ENCODE measurements around the gene ZNF627. TPM values are rescaled to one million over a fixed set of nuclear protein-coding genes. Genes with fewer than 3 reads are reported as not detected.
"Not testable (repeated sequence)": the region's sequence is repeated elsewhere in the genome, so short reads cannot be mapped to it uniquely, and the experiment has no call there.

The ZNF627 gene
- total RNA-seq, 1 donor from 2014 or later, result 5.3 TPM

- ATAC-seq (no peak), DNase-seq (ENCODE audit: low spot score) (no peak)
Measured at GRCh38 chr19:11620553-11620952, 23.3 kb downstream of the ZNF627 start.

GRCh38 chr19:11622401-11622800, 25.1 kb downstream of the ZNF627 start:
- not testable (repeated sequence) for DNase-seq (ENCODE audit: low spot score); ATAC-seq

- peak; percentile 56 for ATAC-seq
- DNase-seq (ENCODE audit: low spot score), result no peak
Measured at GRCh38 chr19:11624069-11624463, 26.8 kb downstream of the ZNF627 start.

GRCh38 chr19:11626252-11626651, 29.0 kb downstream of the ZNF627 start:
- DNase-seq (ENCODE audit: low spot score), result no peak
- ATAC-seq, result no peak

- ATAC-seq (no peak), DNase-seq (ENCODE audit: low spot score) (no peak)
Measured at GRCh38 chr19:11633223-11633622, 35.9 kb downstream of the ZNF627 start.

- DNase-seq (ENCODE audit: low spot score), result peak; percentile 51
- peak; percentile 66 for ATAC-seq
Measured at GRCh38 chr19:11634018-11634662, 36.9 kb downstream of the ZNF627 start.

GRCh38 chr19:11639245-11639601, 41.9 kb downstream of the ZNF627 start:
- no peak for DNase-seq (ENCODE audit: low spot score)

GRCh38 chr19:11639602-11640471, 42.6 kb downstream of the ZNF627 start:
- ATAC-seq, result peak; percentile 97
- DNase-seq (ENCODE audit: low spot score), result peak; percentile 99

More at GRCh38 chr19:11639245-11639601, 41.9 kb downstream of the ZNF627 start:
- ATAC-seq, result no peak

GRCh38 chr19:11641244-11641643, 44.0 kb downstream of the ZNF627 start:
- DNase-seq (ENCODE audit: low spot score) (no peak), ATAC-seq (no peak)

GRCh38 chr19:11642902-11643301, 45.6 kb downstream of the ZNF627 start:
- no peak for ATAC-seq
- no peak for DNase-seq (ENCODE audit: low spot score)

- ATAC-seq, result no peak
- DNase-seq (ENCODE audit: low spot score), result no peak
Measured at GRCh38 chr19:11649941-11650340, 52.7 kb downstream of the ZNF627 start.

GRCh38 chr19:11651062-11651461, 53.8 kb downstream of the ZNF627 start:
- ATAC-seq, result no peak

GRCh38 chr19:11652056-11652455, 54.8 kb downstream of the ZNF627 start:
- DNase-seq (ENCODE audit: low spot score) (no peak), ATAC-seq (no peak)

More at GRCh38 chr19:11651062-11651461, 53.8 kb downstream of the ZNF627 start:
- no peak for DNase-seq (ENCODE audit: low spot score)

GRCh38 chr19:11652492-11652891, 55.2 kb downstream of the ZNF627 start:
- no peak for ATAC-seq
- DNase-seq (ENCODE audit: low spot score), result no peak

GRCh38 chr19:11656535-11656934, 59.3 kb downstream of the ZNF627 start:
- DNase-seq (ENCODE audit: low spot score) (no peak), ATAC-seq (no peak)

- ATAC-seq (no peak), DNase-seq (ENCODE audit: low spot score) (no peak)
Measured at GRCh38 chr19:11657307-11657706, 60.0 kb downstream of the ZNF627 start.

- DNase-seq (ENCODE audit: low spot score), result no peak
- ATAC-seq, result no peak
Measured at GRCh38 chr19:11658970-11659369, 61.7 kb downstream of the ZNF627 start.

- DNase-seq (ENCODE audit: low spot score), result no peak
- peak; percentile 72 for ATAC-seq
Measured at GRCh38 chr19:11659612-11660011, 62.3 kb downstream of the ZNF627 start.

- no peak for DNase-seq (ENCODE audit: low spot score)
- no peak for ATAC-seq
Measured at GRCh38 chr19:11662278-11662677, 65.0 kb downstream of the ZNF627 start.

GRCh38 chr19:11663181-11663591, 65.9 kb downstream of the ZNF627 start:
- no peak for DNase-seq (ENCODE audit: low spot score)
- ATAC-seq, result no peak
